Activated CD4-positive, alpha-beta T cell treated with anti-CD3 and anti-CD28 coated beads, Interleukin-2, amount 50 U/mL, for 48 hours (primary cell): ENCODE measurements around the gene RAVER2.
"Not testable (repeated sequence)": the region's sequence is repeated elsewhere in the genome, so short reads cannot be mapped to it uniquely, and the experiment has no call there.

Experiments
- DNase-seq, 2 experiments: peaks; one replicate each; pipeline ENCODE4 v3.0.0-alpha.2; 2020

The RAVER2 gene

DNA sequence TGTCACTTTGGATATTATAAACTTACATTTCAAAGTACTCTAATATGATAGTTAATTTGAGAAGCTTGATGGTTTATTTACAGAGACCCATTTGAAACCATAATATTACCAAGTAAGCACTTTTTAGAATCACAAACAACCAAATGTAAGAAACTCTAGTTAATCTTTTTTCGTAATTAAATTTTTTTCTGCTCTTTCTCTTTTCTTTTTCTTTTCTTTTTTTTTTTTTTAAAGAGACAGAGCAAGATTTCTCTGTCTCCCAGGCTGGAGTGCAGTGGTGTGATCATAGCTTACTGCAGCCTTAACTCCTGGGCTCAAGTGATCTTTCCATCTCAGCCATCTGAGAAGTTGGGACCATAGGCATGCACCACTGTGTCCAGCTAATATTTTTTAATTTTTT, 5.2 kb downstream of the RAVER2 start:
- no peak for DNase-seq

DNA sequence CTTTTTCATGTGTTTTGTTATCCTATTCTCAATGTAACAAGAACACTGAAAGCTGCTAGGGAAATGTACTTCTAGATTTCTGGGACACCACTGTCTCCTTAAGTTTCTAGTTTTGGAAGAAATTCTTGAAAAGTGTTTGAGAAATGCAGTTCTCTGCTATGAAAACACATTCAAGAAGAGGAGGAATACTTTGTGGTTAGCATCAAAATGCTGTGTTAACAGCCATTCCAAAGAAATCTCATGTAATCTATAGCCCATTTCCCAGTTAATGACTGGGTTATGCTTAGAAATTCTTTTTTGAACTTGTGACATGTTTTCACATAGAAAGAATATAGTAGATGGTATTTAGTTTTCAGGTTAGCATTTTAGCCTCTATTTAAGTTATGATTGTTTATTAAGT, 6.0 kb downstream of the RAVER2 start:
- DNase-seq, result no peak

DNA sequence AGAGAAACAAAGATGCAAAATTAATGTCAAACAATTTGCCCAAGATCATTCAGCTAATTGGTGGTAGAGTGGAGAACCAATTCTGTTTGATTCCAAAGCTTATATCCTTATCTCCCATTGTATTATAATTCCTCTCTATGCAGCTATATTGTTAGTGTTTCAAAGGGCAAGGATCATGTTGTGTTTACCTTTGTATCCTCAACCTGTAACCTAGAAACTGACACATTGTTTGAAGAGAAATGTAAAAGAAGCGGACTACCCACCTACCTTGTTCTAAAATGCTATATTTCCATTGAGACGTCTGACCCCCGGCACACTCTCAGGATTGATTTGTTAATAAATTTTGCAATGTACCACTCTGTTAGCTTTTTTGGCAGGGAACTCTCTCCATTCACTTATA, 9.3 kb downstream of the RAVER2 start:
- DNase-seq, result no peak

DNA sequence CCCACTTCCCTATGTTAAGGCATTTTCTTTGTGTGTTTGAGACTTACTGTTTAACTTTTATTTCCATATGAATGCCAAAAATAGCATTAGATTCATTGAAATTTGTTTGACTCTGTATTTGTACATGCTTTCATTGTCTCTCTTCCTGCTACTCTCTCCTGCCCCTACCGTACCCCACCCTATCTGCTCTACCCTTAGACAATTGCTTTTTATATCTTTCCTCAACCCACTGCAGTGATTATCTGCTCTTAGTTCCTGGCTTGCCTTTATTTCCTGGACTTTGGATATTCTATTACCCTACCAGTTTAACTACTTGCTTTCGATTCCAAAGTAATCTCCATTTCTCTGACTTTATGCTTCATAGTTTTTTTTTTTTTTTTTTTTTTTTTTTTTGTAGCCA, 10.5 kb downstream of the RAVER2 start:
- no peak for DNase-seq

DNA sequence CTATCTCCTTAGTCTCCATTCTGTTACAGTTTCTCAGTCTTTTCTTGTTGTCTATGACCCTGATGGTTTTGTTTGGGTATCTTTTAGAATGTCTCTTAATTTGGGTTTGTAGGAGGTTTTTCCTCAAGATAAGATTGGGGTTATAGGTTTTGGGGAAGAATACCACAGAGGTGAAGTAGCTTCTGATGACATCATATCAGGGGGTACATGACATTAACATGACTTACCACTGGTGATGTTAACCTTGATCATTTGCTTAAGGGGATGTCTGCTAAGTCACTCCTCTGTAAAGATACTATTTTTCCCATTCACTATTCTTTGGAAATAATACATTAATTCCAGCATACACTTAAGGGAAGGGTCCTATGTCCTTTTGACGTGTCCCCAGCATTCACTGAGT, 11.9 kb downstream of the RAVER2 start:
- no peak for DNase-seq

DNA sequence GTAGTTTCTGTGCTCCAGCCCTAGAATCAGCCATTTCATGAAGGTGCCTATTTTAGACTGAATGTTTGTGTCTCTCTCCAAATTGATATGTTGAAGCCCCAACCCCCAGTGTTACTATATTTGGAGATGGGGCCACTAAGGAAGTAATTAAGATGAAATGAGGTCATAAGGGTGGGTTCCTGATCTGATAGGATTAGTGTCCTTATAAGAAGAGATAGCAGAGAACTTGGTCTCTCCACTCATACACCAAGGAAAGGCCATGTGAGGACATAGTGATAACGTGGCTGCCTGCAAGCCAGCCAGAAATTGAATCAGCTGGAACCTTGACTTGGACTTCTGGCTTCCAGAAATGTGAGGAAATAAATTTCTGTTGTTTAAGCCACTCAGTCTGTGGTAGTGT, 12.3 kb downstream of the RAVER2 start:
- no peak for DNase-seq

DNA sequence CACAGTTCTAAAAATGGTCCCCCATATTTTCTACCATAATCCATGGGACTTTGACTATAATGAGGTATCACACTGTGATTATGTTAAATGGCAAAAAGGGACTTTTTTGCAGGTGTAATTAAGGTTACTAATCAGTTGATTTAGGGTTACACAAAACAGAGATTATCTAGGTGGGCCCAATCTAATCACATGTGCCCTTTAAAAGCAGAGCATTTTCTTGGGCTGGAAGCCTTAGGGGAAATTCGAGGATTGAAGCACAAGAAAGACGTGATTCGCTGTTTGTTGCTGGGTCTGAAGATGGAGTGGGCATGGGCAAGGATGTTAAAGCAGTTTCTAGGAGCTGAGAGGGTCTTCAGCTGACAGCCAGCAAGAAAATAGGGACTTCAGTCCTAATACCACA, 13.4 kb downstream of the RAVER2 start:
- no peak for DNase-seq

DNA sequence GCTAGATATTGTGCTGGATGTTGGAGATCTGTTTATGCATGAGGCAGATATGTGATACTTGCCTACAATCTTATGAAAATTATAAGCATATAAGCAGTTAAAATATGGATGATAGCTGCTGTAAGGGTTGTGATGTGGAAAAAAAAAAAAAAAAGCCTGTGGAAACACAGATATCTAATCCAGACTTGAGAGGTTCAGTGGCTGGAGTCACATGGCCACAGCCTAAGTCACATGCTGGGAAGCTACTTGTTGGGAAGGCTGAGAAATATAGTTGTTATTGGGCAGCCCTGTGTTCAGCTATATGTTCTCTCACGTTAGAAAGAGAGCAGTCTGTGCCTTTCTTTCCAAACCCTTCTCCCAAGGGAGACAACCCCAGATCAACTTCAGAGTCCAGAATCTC, 15.1 kb downstream of the RAVER2 start:
- DNase-seq, result no peak

DNA sequence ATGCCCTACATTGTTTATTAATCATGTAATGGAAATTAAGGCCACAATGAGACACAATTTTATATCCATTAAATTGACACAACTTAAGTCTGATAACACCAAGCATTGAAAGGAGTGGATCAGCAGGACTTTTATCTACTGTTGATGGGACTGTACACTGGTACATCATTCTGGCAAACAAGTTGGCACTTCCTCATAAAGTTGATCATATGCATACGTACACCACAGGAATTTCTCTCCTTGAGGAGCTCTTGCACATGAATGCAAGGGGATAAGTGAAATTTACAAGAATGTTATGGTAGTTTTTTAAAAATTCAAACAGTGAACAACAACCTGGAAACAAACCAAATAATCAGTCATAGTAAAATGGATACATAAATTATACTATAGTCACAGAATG, 20.1 kb downstream of the RAVER2 start:
- DNase-seq, result no peak

DNA sequence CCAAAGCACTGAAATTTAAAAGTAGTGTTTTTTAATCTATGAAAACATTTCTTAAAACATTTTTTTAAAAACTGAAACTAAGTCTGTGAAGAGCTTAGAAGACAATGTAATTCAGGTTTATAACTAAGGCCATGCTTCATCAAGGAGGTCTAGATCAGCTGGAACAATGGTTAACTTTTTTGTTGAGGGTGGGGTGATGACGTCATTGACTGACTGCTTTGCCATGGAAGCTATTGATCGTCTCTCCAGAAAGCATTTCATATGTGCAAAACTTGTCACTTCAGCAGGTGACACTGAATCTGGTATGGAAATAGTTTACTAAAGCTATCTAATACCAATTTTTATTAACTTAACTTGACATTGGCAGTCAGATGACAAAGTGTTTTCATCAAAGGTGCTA, 21.0 kb downstream of the RAVER2 start:
- no peak for DNase-seq

DNA sequence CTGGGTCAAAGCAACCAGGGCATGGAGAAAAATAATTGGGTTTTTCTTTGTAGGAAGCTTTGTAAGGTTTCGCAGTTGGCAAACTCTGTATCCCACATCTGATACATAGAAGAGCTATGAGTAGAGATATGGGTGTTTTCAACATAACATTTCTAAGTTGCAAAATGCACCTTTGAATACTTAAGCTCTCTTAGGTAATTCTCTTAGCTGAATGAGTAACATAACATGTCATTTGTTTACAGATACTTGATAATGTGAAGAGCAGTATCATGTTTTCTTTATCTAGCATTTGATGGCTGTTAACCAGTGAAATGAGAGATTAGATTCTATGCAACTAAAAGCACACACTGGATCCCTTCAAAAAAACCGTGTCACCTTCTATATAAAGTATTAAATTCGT, 21.6 kb downstream of the RAVER2 start:
- no peak for DNase-seq

DNA sequence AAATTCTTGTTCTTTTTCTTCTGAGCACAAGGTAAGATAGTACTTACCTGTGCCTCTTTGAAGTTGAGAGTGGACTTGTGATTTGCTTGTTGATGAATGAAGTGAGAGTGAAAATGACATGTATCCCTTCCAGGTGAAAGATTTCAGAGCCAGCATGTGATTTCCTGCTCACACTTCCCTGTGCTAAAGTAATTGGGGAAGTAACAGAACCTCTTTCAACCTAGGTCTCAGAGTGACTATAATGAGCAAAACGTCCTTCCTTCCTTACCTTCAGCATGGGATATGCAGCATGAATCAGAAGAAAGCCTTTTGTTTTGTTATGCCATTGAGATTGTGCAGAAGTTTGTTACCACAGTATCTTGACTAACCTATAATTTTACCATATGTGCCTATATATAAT, 24.6 kb downstream of the RAVER2 start:
- DNase-seq, result no peak

DNA sequence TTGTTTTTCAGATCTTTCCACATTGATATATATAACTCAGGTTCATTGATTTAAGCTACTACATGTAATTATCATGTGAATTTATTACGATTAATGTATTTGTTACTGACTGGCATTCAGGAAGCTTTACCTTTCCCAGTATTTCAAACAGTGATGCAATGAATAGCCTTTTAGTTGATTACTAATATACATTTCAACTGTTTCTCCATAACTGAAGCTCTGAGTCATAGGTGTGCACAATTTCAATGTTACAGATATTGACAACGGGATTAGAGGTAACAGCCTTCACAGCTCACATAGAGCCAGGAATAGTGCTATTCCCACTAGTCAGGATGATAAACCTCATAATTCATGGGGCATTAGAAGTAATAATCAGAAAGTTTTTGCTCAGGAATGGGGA, 25.1 kb downstream of the RAVER2 start:
- DNase-seq, result no peak

DNA sequence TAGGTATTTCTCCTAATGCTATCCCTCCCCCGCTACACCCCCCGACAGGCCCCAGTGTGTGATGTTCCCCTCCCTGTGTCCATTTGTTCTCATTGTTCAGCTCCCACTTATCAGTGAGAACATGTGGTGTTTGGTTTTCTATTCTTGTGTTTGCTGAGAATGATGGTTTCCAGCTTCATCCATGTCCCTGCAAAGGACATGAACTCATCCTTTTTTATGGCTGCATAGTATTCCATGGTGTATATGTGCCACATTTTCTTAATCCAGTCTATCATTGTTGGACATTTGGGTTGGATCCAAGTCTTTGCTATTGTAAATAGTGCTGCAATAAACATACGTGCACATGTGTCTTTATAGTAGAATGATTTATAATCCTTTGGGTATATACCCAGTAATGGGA, 28.4 kb downstream of the RAVER2 start:
- DNase-seq, result not testable (repeated sequence)

DNA sequence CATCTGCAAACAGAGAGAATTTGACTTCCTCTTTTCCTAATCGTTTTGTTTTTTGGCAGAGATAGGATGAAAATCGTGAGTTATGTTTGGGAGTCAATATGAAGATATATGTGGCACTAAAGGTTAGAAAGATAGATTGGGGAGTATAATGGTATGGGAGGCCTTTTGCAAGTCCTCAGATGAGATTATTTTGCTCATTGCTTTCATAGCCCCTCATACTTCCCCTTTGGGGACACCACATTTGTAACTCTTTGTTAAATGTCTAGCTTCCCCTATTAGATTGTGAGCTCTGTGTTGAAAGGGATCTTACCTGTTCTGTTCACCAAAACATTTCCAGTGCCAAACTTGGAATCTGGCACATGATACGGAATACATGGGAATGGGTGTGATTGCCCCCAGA, 30.2 kb downstream of the RAVER2 start:
- DNase-seq, result no peak

DNA sequence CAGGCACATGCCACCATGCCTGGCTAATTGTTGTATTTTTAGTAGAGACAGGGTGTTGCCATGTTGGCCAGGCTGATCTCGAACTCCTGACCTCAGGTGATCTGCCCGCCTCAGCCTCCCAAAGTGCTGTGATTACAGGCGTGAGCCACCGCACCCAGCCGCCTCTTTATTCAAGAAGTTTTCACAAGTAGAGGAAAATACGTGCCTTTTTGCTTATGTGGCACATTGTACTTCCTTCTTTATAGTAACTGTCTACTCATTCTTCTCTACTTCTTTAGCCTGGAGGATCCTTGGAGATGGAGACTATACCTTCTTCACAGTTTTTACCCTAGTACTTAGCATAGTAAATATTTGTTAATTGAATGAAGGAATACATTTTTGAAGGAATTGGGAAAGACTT, 37.2 kb downstream of the RAVER2 start:
- DNase-seq, result not testable (repeated sequence)

DNA sequence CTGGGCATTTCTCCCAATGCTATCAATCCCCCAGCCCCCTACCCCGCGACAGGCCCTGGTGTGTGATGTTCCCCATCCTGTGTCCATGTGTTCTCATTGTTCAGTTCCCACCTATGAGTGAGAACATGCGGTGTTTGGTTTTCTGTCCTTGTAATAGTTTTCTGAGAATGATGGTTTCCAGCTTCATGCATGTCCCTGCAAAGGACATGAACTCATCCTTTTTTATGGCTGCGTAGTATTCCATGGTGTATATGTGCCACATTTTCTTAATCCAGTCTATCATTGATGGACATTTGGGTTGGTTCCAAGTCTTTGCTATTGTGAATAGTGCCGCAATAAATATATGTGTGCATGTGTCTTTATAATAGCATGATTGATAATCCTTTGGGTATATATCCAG, 38.0 kb downstream of the RAVER2 start:
- not testable (repeated sequence) for DNase-seq

DNA sequence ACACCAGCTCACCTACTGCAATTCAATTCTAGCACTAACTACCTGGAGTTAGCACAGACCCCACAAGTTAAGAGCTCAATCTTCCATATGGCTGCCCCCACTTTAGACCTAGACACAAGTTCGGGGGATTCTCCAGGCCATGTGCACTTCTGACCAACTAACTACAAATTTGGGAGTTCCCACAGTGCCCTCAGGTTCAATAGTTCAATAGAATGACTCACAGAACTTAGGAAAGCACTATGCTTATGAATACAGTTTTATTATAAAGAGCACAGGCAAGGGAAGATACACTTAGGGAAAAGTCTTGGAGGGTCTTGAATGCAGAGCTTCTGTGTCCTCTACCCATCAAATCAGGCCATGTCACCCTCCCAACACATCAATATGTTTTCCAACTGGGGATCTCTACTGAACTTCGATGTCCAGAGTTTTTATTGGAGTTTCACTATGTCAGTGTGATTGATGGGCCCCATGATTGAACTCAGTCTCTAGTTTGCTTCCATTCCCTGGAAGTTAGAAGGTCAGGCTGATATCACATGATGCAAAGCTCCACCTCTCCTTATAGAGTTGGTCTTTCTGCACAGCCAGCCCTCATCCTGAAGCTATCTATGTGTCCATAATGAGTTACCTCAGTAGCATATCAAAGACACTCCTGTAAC, 46.1 kb downstream of the RAVER2 start:
- DNase-seq, result no peak

DNA sequence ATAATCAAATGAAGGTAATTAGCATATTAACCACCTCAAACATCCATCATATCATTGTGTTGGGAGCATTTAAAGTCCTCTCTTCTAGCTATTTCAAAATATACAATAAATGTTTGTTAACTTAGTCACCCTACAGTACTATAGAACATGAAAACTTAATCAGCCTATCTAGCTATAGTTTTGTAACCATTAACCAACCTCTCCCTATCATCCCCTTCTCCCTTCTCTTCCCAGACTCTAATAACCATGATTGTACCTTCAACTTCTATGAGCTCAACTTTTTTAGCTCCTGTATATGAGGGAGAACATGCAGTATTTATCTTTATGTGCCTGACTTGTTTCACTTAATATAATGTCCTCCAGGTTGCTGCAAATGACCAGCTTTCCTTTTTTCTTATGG, 54.0 kb downstream of the RAVER2 start:
- DNase-seq, result no peak

DNA sequence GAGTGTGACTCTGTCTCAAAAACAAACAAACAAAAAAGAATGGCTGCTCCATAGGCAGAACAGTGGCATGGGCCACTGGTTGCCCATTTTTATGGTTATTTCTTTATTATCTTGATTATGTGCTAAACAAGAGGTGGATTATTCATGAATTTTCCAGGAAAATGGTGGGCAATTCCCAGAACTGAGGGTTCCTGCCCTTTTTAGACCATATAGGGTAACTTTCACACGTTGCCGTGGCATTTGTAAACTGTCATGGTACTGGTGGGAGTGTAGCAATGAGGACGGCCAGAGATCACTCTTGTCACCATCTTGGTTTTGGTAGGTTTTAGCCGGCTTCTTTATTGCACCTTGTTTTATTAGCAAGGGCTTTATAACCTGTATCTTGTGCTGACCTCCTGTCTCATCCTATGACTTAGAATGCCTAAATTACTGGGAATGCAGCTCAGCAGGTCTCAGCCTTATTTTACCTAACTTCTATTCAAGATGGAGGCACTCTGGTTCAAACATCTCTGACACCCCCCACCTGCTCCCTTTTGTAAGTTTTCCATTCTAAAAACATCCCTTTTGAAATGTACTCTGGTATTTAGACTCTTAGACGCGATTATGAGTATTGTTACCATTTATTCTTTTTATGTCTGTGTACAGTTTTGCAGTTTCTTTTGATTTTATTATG, 57.1 kb downstream of the RAVER2 start:
- DNase-seq, result no peak

DNA sequence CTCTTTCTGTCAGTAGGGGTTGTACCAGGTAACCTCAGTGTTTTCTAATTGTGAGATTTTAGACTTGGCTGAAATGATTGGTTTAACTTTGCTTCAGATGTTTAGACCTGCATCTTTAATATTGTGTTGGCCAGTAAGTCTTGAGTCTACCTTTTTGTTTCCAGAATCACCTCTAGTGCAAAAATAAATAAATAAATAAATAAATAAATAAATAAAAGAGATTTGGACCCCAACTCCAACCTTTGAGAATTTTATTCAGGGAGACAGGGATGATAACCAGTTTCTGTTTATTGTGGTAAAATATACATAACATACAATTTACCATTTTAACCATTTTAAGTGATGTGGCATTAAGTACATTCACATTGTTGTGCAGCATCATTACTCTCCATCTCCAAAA, 64.4 kb downstream of the RAVER2 start:
- DNase-seq, result no peak

DNA sequence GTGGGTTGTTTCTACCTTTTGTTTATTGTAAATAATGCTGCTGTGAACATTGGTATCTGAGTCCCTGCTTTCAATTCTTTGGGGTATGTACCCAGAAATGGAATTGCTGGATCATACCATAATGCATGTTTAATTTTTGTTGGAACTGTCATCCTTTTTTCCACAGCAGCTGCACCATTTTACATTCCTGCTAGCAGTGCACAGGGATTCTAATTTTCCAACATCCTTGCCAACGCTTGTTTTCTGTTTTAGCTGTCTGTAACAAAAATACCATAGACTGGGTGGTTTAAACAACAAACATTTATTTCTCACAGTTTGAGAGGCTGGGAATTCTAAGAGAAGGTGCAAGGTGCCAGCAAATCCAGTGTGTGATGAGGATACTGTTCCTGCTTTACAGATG, 65.1 kb downstream of the RAVER2 start:
- no peak for DNase-seq

DNA sequence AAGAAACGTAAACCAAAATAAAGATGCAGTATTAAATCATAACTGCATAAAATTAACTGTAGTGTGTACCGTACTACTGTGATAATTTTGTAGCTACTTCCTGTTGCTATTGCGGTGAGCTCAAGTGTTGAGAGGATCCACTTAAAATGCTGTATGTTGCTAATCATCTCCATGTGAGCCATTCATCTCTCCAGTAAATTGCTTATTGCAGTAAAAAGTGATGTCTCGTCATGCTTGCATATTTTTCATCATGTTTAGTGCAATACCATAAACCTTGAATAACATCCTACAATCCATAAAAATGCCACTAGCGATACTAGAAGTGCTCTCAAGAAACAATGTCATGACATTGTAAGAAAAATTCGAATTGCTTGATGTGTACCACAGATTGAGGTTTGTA, 66.3 kb downstream of the RAVER2 start:
- no peak for DNase-seq

DNA sequence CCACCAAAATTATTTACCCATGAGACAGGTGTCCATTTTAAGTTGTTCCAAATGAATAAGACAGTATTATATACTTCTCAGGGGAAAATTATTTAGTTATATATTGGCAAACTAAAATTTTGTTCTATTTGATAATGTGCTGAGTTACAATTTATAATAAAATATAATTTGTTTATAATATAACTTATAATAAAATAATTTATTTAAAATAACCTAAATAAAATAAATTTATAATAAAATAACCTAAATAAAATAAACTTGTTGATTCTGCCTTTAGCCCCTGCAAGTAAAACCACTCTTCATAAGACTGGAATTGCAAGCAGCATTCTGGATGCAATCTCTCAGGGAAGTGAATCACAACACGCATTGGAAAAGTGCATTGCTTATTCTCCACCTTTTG, 69.6 kb downstream of the RAVER2 start:
- DNase-seq, result no peak

DNA sequence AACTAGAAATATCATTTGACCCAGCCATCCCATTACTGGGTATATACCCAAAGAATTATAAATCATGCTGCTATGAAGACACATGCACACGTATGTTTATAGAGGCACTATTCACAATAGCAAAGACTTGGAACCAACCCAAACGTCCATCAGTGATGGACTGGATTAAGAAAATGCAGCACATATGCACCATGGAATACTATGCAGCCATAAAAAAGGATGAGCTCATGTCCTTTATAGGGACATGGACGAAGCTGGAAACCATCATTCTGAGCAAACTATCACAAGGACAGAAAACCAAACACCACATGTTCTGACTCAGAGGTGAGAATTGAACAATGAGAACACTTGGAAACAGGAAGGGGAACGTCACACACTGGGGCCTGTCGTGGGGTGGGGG, 72.5 kb downstream of the RAVER2 start:
- DNase-seq, result not testable (repeated sequence)
